Calu3 (cell line): Measurements from ENCODE around the gene CLASP1. TPM values are rescaled to one million over a fixed set of nuclear protein-coding genes. Genes with fewer than 3 reads are reported as not detected.
"Not testable (repeated sequence)": the region's sequence is repeated elsewhere in the genome, so short reads cannot be mapped to it uniquely, and the experiment has no call there.

Experiments used
- BruUV-seq: library from RNA; stranded (reverse); fragments of 400-500 nt; replicated peaks from 2 replicates; lab custom pipeline; 2021; lab: Mats Ljungman, UMichigan
- CTCF ChIA-PET: fragments of 300-600 bp; sonication (Branson Sonifier 250); formaldehyde crosslinking; loops from one replicate; lab custom pipeline; 2022; ENCODE audit warnings: antibody characterized with exemption; lab: Charles Lee
- DNase-seq: peaks from one replicate; pipeline ENCODE4 v3.0.0; 2022
- H3K27ac Mint-ChIP-seq: one replicate; pipeline ENCODE4 v1.8.0; 2022; ENCODE audit warnings: mixed read lengths; ENCODE audit not compliant: unreplicated experiment
- H3K27me3 Mint-ChIP-seq: one replicate; pipeline ENCODE4 v1.8.0; 2022; ENCODE audit warnings: mixed read lengths; ENCODE audit not compliant: unreplicated experiment
- H3K36me3 Mint-ChIP-seq: one replicate; pipeline ENCODE4 v1.8.0; 2022; ENCODE audit warnings: mild to moderate bottlenecking, moderate library complexity, mixed read lengths; ENCODE audit not compliant: insufficient read depth, unreplicated experiment
- H3K4me1 Mint-ChIP-seq: one replicate; pipeline ENCODE4 v1.8.0; 2022; ENCODE audit warnings: mild to moderate bottlenecking, low read depth, mixed read lengths; ENCODE audit not compliant: unreplicated experiment
- H3K4me3 Mint-ChIP-seq: one replicate; pipeline ENCODE4 v1.8.0; 2022; ENCODE audit warnings: mild to moderate bottlenecking, low read depth, moderate library complexity, mixed read lengths; ENCODE audit not compliant: unreplicated experiment
- H3K9me3 Mint-ChIP-seq: one replicate; pipeline ENCODE4 v1.8.0; 2022; ENCODE audit warnings: low read depth, mixed read lengths; ENCODE audit not compliant: unreplicated experiment
- intact Hi-C: fragments of 100-400 bp; cut with micrococcal nuclease; formaldehyde crosslinking; loops from one replicate; pipeline ENCODE4 v1.10.0; 2022; ENCODE audit not compliant: unreplicated experiment
- total RNA-seq: library from RNA; stranded (reverse); gene quantifications from 2 replicates; pipeline ENCODE4 v1.2.3, GENCODE V29; 2022
- TF ChIP-seq, protein P1 (sequence below): fragments of 200-600 bp; IDR thresholded peaks from one replicate; pipeline ENCODE4 v1.8.0; 2022; ENCODE audit warnings: antibody characterized with exemption; ENCODE audit not compliant: unreplicated experiment

Gene CLASP1
- total RNA-seq, 1 experiment from 2014 or later = 59.7 TPM

DNA sequence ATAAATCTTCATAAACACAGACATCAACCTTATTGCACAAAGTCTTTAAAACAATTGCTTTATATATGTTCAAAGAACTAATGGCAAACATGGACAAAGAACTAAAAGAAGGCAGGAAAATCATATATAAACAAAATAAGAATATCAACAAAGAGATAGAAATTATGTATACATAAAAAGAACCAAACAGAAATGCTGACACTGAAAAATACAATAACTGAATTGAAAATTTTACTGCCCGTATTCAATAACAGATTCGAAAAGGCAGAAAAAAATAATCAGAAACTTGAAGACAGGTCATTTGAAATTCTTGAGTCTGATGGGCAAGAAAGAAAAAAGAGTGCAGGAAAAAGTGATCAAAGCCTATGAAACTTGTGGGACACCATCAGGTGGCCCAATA lies 342.2 kb downstream of the CLASP1 start:
- intact Hi-C loops = no loop called here
- BruUV-seq = no TSS peak
- H3K27ac Mint-ChIP-seq = no peak overlapping the region
- H3K4me3 Mint-ChIP-seq = no peak overlapping the region
- CTCF ChIA-PET = no interaction called here
- peaks cover 14% of the 10 kb centered on the region for H3K4me1 Mint-ChIP-seq
- TF ChIP-seq, protein P1, sequence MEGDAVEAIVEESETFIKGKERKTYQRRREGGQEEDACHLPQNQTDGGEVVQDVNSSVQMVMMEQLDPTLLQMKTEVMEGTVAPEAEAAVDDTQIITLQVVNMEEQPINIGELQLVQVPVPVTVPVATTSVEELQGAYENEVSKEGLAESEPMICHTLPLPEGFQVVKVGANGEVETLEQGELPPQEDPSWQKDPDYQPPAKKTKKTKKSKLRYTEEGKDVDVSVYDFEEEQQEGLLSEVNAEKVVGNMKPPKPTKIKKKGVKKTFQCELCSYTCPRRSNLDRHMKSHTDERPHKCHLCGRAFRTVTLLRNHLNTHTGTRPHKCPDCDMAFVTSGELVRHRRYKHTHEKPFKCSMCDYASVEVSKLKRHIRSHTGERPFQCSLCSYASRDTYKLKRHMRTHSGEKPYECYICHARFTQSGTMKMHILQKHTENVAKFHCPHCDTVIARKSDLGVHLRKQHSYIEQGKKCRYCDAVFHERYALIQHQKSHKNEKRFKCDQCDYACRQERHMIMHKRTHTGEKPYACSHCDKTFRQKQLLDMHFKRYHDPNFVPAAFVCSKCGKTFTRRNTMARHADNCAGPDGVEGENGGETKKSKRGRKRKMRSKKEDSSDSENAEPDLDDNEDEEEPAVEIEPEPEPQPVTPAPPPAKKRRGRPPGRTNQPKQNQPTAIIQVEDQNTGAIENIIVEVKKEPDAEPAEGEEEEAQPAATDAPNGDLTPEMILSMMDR = no peak
- H3K27me3 Mint-ChIP-seq = no peaks in the 10 kb centered on the region
- no peaks in the 10 kb centered on the region for H3K36me3 Mint-ChIP-seq
- DNase-seq = no peak
- no peaks in the 10 kb centered on the region for H3K9me3 Mint-ChIP-seq

GRCh38 chr2:121304941-121305340 lies 344.3 kb downstream of the CLASP1 start:
- H3K4me1 Mint-ChIP-seq = peaks cover 13% of the 10 kb centered on the region
- CTCF ChIA-PET = interaction anchor here (0.7 kb wide), 1 partner anchor 31 kb away, joined by 4 read pairs; no protein-coding TSS in a partner anchor
- no peaks in the 10 kb centered on the region for H3K27me3 Mint-ChIP-seq
- TF ChIP-seq, protein P1 = no peak
- no peak overlapping the region for H3K4me3 Mint-ChIP-seq
- DNase-seq = no peak
- no TSS peak for BruUV-seq
- no peaks in the 10 kb centered on the region for H3K9me3 Mint-ChIP-seq
- intact Hi-C loops = no loop called here
- H3K27ac Mint-ChIP-seq = no peak overlapping the region
- no peaks in the 10 kb centered on the region for H3K36me3 Mint-ChIP-seq

GRCh38 chr2:121303531-121304263 lies 345.6 kb downstream of the CLASP1 start:
- intact Hi-C loops = no loop called here
- BruUV-seq = no TSS peak

DNA sequence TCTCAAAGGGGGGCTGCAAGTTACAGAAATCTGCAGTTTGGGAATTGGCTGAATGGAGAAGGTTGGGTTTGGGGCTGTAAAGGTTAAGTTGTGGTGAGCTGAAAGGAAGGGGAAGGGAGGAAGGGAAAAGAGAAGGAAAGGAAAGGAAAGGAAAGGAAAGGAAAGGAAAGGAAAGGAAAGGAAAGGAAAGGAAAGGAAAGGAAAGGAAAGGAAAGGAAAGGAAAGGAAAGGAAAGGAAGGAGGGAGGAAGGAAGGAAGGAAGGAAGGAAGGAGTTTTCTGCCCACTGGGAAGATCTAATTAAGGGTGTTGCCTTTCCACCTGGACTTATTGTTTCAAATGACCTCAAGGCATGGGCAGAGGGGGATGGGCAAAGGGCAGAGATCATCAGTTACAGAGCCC lies 348.1 kb downstream of the CLASP1 start:
- H3K4me3 Mint-ChIP-seq, H3K36me3 Mint-ChIP-seq, H3K4me1 Mint-ChIP-seq, H3K27ac Mint-ChIP-seq, H3K27me3 Mint-ChIP-seq, DNase-seq, intact Hi-C loops, BruUV-seq, H3K9me3 Mint-ChIP-seq: not testable (repeated sequence)
- CTCF ChIA-PET = interaction anchor here (0.6 kb wide), 1 partner anchor 46 kb away, joined by 3 read pairs; no protein-coding TSS in a partner anchor

More at GRCh38 chr2:121303531-121304263, 345.6 kb downstream of the CLASP1 start:
- Mint-ChIP-seq H3K9me3 (no peaks in the 10 kb centered on the region), H3K4me3 (no peak overlapping the region), H3K4me1 (peaks cover under 1% of the 10 kb centered on the region), H3K27me3 (no peaks in the 10 kb centered on the region), H3K27ac (no peak overlapping the region), H3K36me3 (no peaks in the 10 kb centered on the region)
- no peak for DNase-seq
- TF ChIP-seq, protein P1 = no peak
- CTCF ChIA-PET = interaction anchor here (1.0 kb wide), 1 partner anchor 10 kb away, joined by 3 read pairs; no protein-coding TSS in a partner anchor

- no peak for DNase-seq
- CTCF ChIA-PET = no interaction called here
- Mint-ChIP-seq H3K27ac (no peak overlapping the region), H3K4me3 (no peak overlapping the region), H3K9me3 (no peaks in the 10 kb centered on the region), H3K27me3 (no peaks in the 10 kb centered on the region), H3K36me3 (no peaks in the 10 kb centered on the region), H3K4me1 (peaks cover 14% of the 10 kb centered on the region)
- intact Hi-C loops = no loop called here
- TF ChIP-seq, protein P1 = no peak
- BruUV-seq = no TSS peak
Observed at GRCh38 chr2:121298476-121298875, 350.8 kb downstream of the CLASP1 start.

GRCh38 chr2:121297866-121298265 lies 351.4 kb downstream of the CLASP1 start:
- DNase-seq, intact Hi-C loops, H3K9me3 Mint-ChIP-seq, H3K4me3 Mint-ChIP-seq, H3K27me3 Mint-ChIP-seq, H3K27ac Mint-ChIP-seq, H3K36me3 Mint-ChIP-seq, BruUV-seq: not testable (repeated sequence)
- peaks cover 20% of the 10 kb centered on the region for H3K4me1 Mint-ChIP-seq
- CTCF ChIA-PET = interaction anchor here (1.0 to 1.3 kb wide), 3 partner anchors 58 to 203 kb away, joined by 4 to 6 read pairs (median 5); no protein-coding TSS in a partner anchor
